SK-N-SH treated with all-trans-retinoic acid at 6 μM for 48 hours (cell line): ENCODE data around the gene PPP1R2.

Experiments
- ATAC-seq: fragments of 200-7000 bp; cut with Tn5 transposase; 3 replicates; pipeline ENCODE4 v1.9.1; 2020; ENCODE audit warnings: mild to moderate bottlenecking, moderate library complexity
- ARNTL ChIP-seq: fragments of 450-650 bp; formaldehyde crosslinking; IDR thresholded peaks from 2 replicates; pipeline ENCODE4 v1.5.0; 2020; ENCODE audit warnings: low read depth, mild to moderate bottlenecking, moderate library complexity, borderline replicate concordance
- BACH2 ChIP-seq: fragments of 250-450 bp; sonication (Bioruptor Pico); IDR thresholded peaks from 2 replicates; pipeline ENCODE4 v1.9.0; 2021; ENCODE audit warnings: mild to moderate bottlenecking, borderline replicate concordance
- CSDC2 ChIP-seq: fragments of 250-450 bp; sonication (Bioruptor Pico); IDR thresholded peaks from 2 replicates; pipeline ENCODE4 v1.5.0; 2020; ENCODE audit warnings: mild to moderate bottlenecking, moderate library complexity
- ESRRG ChIP-seq: fragments of 250-450 bp; sonication (Bioruptor Pico); IDR thresholded peaks from 2 replicates; pipeline ENCODE4 v1.6.1; 2021; ENCODE audit warnings: mild to moderate bottlenecking
- GLIS3 ChIP-seq: fragments of 250-450 bp; sonication (Bioruptor Pico); IDR thresholded peaks from 2 replicates; pipeline ENCODE4 v1.5.0; 2020; ENCODE audit warnings: mild to moderate bottlenecking, moderate library complexity
- ISL1 ChIP-seq: fragments of 250-450 bp; sonication (Bioruptor Pico); IDR thresholded peaks from 2 replicates; pipeline ENCODE4 v2.1.2; 2022; ENCODE audit warnings: mild to moderate bottlenecking, moderate library complexity
- OSR1 ChIP-seq: fragments of 250-450 bp; sonication (Bioruptor Pico); IDR thresholded peaks from 2 replicates; pipeline ENCODE4 v1.8.0; 2022; ENCODE audit warnings: moderate library complexity, mild to moderate bottlenecking, inconsistent platforms
- PPARA ChIP-seq: fragments of 250-450 bp; sonication (Bioruptor Pico); IDR thresholded peaks from 2 replicates; pipeline ENCODE4 v1.5.0; 2020; ENCODE audit warnings: mild to moderate bottlenecking, borderline replicate concordance
- RARB ChIP-seq: fragments of 250-450 bp; sonication (Bioruptor Pico); IDR thresholded peaks from 2 replicates; pipeline ENCODE4 v1.8.0; 2021; ENCODE audit warnings: mild to moderate bottlenecking, moderate library complexity
- SNAI2 ChIP-seq: fragments of 250-450 bp; sonication (Bioruptor Pico); IDR thresholded peaks from 2 replicates; pipeline ENCODE4 v1.5.0; 2020; ENCODE audit warnings: mild to moderate bottlenecking, moderate library complexity
- TCF4 ChIP-seq: fragments of 250-450 bp; sonication (Bioruptor Pico); IDR thresholded peaks from 2 replicates; pipeline ENCODE4 v1.8.0; 2021; ENCODE audit warnings: mild to moderate bottlenecking, moderate library complexity, borderline replicate concordance
- TOX ChIP-seq: fragments of 250-450 bp; sonication (Bioruptor Pico); IDR thresholded peaks from 2 replicates; pipeline ENCODE4 v1.8.0; 2021; ENCODE audit warnings: mild to moderate bottlenecking, moderate library complexity, borderline replicate concordance
- ZC3H10 ChIP-seq: fragments of 250-450 bp; sonication (Bioruptor Pico); IDR thresholded peaks from 2 replicates; pipeline ENCODE4 v1.5.1; 2021; ENCODE audit warnings: mild to moderate bottlenecking, moderate library complexity
- ZFP3 ChIP-seq: fragments of 250-450 bp; sonication (Bioruptor Pico); IDR thresholded peaks from 2 replicates; pipeline ENCODE4 v1.5.0; 2020; ENCODE audit warnings: mild to moderate bottlenecking, moderate library complexity
- ZFP30 ChIP-seq: fragments of 450-650 bp; formaldehyde crosslinking; IDR thresholded peaks from 2 replicates; pipeline ENCODE4 v1.5.0; 2022; ENCODE audit warnings: mild to moderate bottlenecking, moderate library complexity
- ZNF565 ChIP-seq: fragments of 450-650 bp; formaldehyde crosslinking; conservative IDR thresholded peaks from 2 replicates; pipeline ENCODE4 v1.5.0; 2020; ENCODE audit warnings: low read depth, mild to moderate bottlenecking, moderate library complexity
- ZNF70 ChIP-seq: fragments of 450-650 bp; formaldehyde crosslinking; IDR thresholded peaks from 2 replicates; pipeline ENCODE4 v1.5.0; 2020; ENCODE audit warnings: mild to moderate bottlenecking, moderate library complexity
- ZNF8 ChIP-seq: fragments of 450-650 bp; formaldehyde crosslinking; IDR thresholded peaks from 2 replicates; pipeline ENCODE4 v1.5.0; 2020; ENCODE audit warnings: mild to moderate bottlenecking, moderate library complexity
- TF ChIP-seq, protein P1 (sequence below): fragments of 250-450 bp; sonication (Bioruptor Pico); IDR thresholded peaks from 2 replicates; pipeline ENCODE4 v1.5.1; 2021; ENCODE audit warnings: mild to moderate bottlenecking, moderate library complexity
- TF ChIP-seq, protein P2 (sequence below): fragments of 250-450 bp; sonication (Bioruptor Pico); IDR thresholded peaks from 2 replicates; pipeline ENCODE4 v1.8.0; 2020; ENCODE audit warnings: mild to moderate bottlenecking, moderate library complexity, borderline replicate concordance
- TF ChIP-seq, protein P3 (sequence below): fragments of 250-450 bp; sonication (Bioruptor Pico); IDR thresholded peaks from 2 replicates; pipeline ENCODE4 v1.5.0; 2020; ENCODE audit warnings: mild to moderate bottlenecking, moderate library complexity
- TF ChIP-seq, protein P4 (sequence below): fragments of 250-450 bp; sonication (Bioruptor Pico); IDR thresholded peaks from 2 replicates; pipeline ENCODE4 v1.8.0; 2021; ENCODE audit warnings: low read depth, mild to moderate bottlenecking, moderate library complexity, borderline replicate concordance

The PPP1R2 gene

DNA sequence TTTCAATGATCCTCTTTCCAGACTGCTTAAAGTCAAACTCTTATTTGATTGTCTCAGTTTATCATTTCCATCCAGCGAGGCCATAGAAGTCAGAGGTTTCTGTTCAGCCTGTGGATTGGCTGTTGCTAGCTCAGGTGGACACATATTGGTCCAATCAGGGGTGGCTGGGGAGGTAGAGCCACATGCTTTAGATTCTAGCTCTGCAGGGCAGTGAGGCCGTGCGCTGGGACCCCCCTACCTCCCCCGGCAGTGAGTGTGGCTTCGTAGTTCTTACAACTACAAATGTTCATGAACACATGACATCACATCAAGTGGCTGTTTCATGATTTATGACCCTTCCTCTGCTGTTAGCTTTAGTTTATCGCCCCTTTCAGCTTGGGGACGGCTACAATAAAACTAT lies 22.6 kb upstream of the PPP1R2 start:
- TF ChIP-seq, protein P1, sequence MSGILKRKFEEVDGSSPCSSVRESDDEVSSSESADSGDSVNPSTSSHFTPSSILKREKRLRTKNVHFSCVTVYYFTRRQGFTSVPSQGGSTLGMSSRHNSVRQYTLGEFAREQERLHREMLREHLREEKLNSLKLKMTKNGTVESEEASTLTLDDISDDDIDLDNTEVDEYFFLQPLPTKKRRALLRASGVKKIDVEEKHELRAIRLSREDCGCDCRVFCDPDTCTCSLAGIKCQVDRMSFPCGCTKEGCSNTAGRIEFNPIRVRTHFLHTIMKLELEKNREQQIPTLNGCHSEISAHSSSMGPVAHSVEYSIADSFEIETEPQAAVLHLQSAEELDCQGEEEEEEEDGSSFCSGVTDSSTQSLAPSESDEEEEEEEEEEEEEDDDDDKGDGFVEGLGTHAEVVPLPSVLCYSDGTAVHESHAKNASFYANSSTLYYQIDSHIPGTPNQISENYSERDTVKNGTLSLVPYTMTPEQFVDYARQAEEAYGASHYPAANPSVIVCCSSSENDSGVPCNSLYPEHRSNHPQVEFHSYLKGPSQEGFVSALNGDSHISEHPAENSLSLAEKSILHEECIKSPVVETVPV (CRISPR knock-in tag), result no peak
- TF ChIP-seq ZNF565 (CRISPR knock-in tag) (no peak), TCF4 (no peak), PPARA (CRISPR knock-in tag) (no peak), RARB (no peak), ESRRG (CRISPR knock-in tag) (no peak), ZNF8 (CRISPR knock-in tag) (no peak), OSR1 (CRISPR knock-in tag) (no peak), ISL1 (CRISPR knock-in tag) (no peak), CSDC2 (CRISPR knock-in tag) (no peak), BACH2 (CRISPR knock-in tag) (no peak), ZFP30 (CRISPR knock-in tag) (no peak), ZC3H10 (CRISPR knock-in tag) (no peak), ZNF70 (CRISPR knock-in tag) (no peak), ZFP3 (CRISPR knock-in tag) (no peak), TOX (no peak)
- TF ChIP-seq, protein P2, sequence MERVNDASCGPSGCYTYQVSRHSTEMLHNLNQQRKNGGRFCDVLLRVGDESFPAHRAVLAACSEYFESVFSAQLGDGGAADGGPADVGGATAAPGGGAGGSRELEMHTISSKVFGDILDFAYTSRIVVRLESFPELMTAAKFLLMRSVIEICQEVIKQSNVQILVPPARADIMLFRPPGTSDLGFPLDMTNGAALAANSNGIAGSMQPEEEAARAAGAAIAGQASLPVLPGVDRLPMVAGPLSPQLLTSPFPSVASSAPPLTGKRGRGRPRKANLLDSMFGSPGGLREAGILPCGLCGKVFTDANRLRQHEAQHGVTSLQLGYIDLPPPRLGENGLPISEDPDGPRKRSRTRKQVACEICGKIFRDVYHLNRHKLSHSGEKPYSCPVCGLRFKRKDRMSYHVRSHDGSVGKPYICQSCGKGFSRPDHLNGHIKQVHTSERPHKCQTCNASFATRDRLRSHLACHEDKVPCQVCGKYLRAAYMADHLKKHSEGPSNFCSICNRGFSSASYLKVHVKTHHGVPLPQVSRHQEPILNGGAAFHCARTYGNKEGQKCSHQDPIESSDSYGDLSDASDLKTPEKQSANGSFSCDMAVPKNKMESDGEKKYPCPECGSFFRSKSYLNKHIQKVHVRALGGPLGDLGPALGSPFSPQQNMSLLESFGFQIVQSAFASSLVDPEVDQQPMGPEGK, result no peak
- TF ChIP-seq, protein P3, sequence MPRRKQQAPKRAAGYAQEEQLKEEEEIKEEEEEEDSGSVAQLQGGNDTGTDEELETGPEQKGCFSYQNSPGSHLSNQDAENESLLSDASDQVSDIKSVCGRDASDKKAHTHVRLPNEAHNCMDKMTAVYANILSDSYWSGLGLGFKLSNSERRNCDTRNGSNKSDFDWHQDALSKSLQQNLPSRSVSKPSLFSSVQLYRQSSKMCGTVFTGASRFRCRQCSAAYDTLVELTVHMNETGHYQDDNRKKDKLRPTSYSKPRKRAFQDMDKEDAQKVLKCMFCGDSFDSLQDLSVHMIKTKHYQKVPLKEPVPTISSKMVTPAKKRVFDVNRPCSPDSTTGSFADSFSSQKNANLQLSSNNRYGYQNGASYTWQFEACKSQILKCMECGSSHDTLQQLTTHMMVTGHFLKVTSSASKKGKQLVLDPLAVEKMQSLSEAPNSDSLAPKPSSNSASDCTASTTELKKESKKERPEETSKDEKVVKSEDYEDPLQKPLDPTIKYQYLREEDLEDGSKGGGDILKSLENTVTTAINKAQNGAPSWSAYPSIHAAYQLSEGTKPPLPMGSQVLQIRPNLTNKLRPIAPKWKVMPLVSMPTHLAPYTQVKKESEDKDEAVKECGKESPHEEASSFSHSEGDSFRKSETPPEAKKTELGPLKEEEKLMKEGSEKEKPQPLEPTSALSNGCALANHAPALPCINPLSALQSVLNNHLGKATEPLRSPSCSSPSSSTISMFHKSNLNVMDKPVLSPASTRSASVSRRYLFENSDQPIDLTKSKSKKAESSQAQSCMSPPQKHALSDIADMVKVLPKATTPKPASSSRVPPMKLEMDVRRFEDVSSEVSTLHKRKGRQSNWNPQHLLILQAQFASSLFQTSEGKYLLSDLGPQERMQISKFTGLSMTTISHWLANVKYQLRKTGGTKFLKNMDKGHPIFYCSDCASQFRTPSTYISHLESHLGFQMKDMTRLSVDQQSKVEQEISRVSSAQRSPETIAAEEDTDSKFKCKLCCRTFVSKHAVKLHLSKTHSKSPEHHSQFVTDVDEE (CRISPR knock-in tag), result no peak
- TF ChIP-seq, protein P4, sequence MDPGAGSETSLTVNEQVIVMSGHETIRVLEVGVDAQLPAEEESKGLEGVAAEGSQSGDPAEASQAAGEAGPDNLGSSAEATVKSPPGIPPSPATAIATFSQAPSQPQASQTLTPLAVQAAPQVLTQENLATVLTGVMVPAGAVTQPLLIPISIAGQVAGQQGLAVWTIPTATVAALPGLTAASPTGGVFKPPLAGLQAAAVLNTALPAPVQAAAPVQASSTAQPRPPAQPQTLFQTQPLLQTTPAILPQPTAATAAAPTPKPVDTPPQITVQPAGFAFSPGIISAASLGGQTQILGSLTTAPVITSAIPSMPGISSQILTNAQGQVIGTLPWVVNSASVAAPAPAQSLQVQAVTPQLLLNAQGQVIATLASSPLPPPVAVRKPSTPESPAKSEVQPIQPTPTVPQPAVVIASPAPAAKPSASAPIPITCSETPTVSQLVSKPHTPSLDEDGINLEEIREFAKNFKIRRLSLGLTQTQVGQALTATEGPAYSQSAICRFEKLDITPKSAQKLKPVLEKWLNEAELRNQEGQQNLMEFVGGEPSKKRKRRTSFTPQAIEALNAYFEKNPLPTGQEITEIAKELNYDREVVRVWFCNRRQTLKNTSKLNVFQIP (CRISPR knock-in tag), result no peak
- ATAC-seq, result no peak

DNA sequence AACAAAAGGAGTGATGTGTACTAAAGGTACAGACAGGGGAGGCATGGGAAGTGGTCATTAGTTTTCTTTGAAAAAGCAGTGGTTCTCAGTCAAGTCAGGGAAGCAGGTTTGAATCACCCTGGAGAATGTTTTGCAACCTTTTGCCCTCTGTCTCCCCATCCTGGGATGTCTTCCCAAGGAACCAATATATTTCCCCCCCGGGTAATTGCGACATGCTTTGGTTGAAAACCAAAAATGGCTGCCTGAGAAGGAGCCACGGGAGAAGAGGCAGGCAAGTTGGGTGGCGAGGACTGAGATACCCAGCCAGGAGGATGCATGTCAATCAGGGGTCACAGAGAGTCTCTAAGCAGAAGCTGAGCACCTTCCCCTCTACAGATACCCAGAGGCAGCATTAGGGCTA lies 20.2 kb upstream of the PPP1R2 start:
- no peak for ATAC-seq
- TF ChIP-seq ARNTL (CRISPR knock-in tag) (no peak), RARB (no peak), BACH2 (CRISPR knock-in tag) (no peak), ESRRG (CRISPR knock-in tag) (no peak), ZC3H10 (CRISPR knock-in tag) (no peak), GLIS3 (CRISPR knock-in tag) (no peak), ISL1 (CRISPR knock-in tag) (no peak), ZNF70 (CRISPR knock-in tag) (no peak), ZNF8 (CRISPR knock-in tag) (no peak), SNAI2 (CRISPR knock-in tag) (no peak), OSR1 (CRISPR knock-in tag) (no peak), PPARA (CRISPR knock-in tag) (no peak), ZFP3 (CRISPR knock-in tag) (no peak), ZFP30 (CRISPR knock-in tag) (no peak), TOX (no peak)
- TF ChIP-seq, protein P1 (CRISPR knock-in tag), result no peak
- TF ChIP-seq, protein P3 (CRISPR knock-in tag), result no peak
- TF ChIP-seq, protein P4 (CRISPR knock-in tag), result no peak
- TF ChIP-seq, protein P2, result no peak
